OCI-LY3 (cell line): Measurements from ENCODE around the gene CAST.

Experiments
- H2AFZ ChIP-seq: fragments of 200-600, 300-600 bp; shearing (Covaris generic); 2 replicates; pipeline ENCODE4 v1.6.0; 2014; ENCODE audit warnings: antibody characterized with exemption, low read depth, low read length
- H3K27ac ChIP-seq: fragments of 200-600, 300-600 bp; sonication (generic); 2 replicates; pipeline ENCODE4 v1.5.1; 2014; ENCODE audit warnings: mild to moderate bottlenecking, low read length, moderate library complexity, mixed read lengths
- H3K27me3 ChIP-seq: fragments of 200-600, 300-600 bp; sonication (generic); 2 replicates; pipeline ENCODE4 v1.6.1; 2014; ENCODE audit warnings: low read depth, low read length, mixed read lengths
- H3K36me3 ChIP-seq: fragments of 200-600, 300-600 bp; sonication (generic); replicated peaks from 2 replicates; pipeline ENCODE3; 2014; ENCODE audit warnings: low read depth, low read length, mixed read lengths
- H3K4me1 ChIP-seq: fragments of 300-600, 200-600 bp; sonication (generic); 2 replicates; pipeline ENCODE4 v1.6.1; 2014; ENCODE audit warnings: low read length, mixed read lengths
- H3K4me2 ChIP-seq: fragments of 200-600, 300-600 bp; sonication (generic); 2 replicates; pipeline ENCODE4 v1.6.1; 2014; ENCODE audit warnings: low read length, mixed read lengths
- H3K4me3 ChIP-seq: fragments of 300-600, 200-600 bp; sonication (generic); 2 replicates; pipeline ENCODE4 v1.5.1; 2014; ENCODE audit warnings: antibody characterized with exemption, mild to moderate bottlenecking, low read length, moderate library complexity
- H3K79me2 ChIP-seq: fragments of 300-600, 200-600 bp; shearing (Covaris generic); 2 replicates; pipeline ENCODE4 v1.6.1; 2014; ENCODE audit warnings: mild to moderate bottlenecking, low read length, mixed read lengths
- H3K9ac ChIP-seq: fragments of 300-600, 200-600 bp; shearing (Covaris generic); 2 replicates; pipeline ENCODE4 v1.6.0; 2014; ENCODE audit warnings: mild to moderate bottlenecking, low read length, moderate library complexity
- H3K9me3 ChIP-seq: fragments of 200-600, 300-600 bp; shearing (Covaris generic); 2 replicates; pipeline ENCODE4 v1.6.1; 2014; ENCODE audit warnings: low read length, mixed read lengths; ENCODE audit not compliant: insufficient read depth
- H4K20me1 ChIP-seq: fragments of 200-600, 300-600 bp; sonication (generic); 2 replicates; pipeline ENCODE4 v1.6.1; 2016; ENCODE audit warnings: low read length, mixed read lengths; ENCODE audit not compliant: insufficient read depth
- CTCF ChIP-seq: fragments of 200-600, 300-600 bp; sonication (generic); IDR thresholded peaks from 2 replicates; pipeline ENCODE4 v1.5.1; 2014; ENCODE audit warnings: antibody characterized with exemption, low read length, low read depth
- EZH2phosphoT487 ChIP-seq: fragments of 200-600 bp; shearing (Covaris generic); IDR thresholded peaks from 2 replicates; pipeline ENCODE4 v1.6.1; 2018; ENCODE audit warnings: antibody characterized with exemption, mixed run types, low read depth

The CAST gene

DNA sequence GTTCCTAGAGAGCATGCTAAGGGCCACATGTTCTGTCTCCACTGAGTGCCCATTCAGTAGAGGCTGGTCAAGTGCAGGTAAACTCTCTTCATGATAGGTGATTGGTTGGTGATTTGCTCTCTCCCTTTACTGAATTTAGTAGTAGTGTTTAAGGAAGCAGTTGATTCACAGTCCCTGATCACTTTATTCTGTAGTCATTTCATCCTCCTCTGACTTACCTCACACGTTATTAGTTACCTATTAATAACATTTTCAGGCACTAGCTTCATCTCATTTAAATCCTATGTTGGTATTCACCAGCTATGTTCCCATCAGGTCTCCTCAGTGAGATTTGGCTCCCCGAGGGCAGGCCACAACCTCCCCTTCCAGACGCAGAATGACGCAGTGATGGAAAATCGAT lies 93.7 kb downstream of the CAST start:
- Histone ChIP-seq H3K4me1 (peaks cover 11% of the 10 kb centered on the region), H3K79me2 (no peaks in the 10 kb centered on the region), H3K9me3 (no peaks in the 10 kb centered on the region), H3K9ac (no peak overlapping the region), H2AFZ (no peak overlapping the region), H3K27me3 (no peaks in the 10 kb centered on the region), H3K4me2 (no peak overlapping the region), H3K36me3 (peaks cover 12% of the 10 kb centered on the region), H4K20me1 (no peaks in the 10 kb centered on the region), H3K27ac (no peak overlapping the region), H3K4me3 (no peak overlapping the region)
- TF ChIP-seq CTCF: no peak

GRCh38 chr5:96756985-96757384 lies 94.8 kb downstream of the CAST start:
- Histone ChIP-seq H4K20me1 (no peaks in the 10 kb centered on the region), H3K9ac (no peak overlapping the region), H3K4me3 (no peak overlapping the region), H2AFZ (no peak overlapping the region), H3K27ac (no peak overlapping the region), H3K79me2 (no peaks in the 10 kb centered on the region), H3K9me3 (no peaks in the 10 kb centered on the region), H3K36me3 (peaks cover 12% of the 10 kb centered on the region), H3K27me3 (no peaks in the 10 kb centered on the region), H3K4me2 (no peak overlapping the region), H3K4me1 (peaks cover 11% of the 10 kb centered on the region)
- TF ChIP-seq CTCF (no peak), EZH2phosphoT487 (no peak)

- no peak overlapping the region for H3K27ac ChIP-seq
- no peak for TF ChIP-seq CTCF
- TF ChIP-seq EZH2phosphoT487: no peak
- no peaks in the 10 kb centered on the region for H3K79me2 ChIP-seq
- no peaks in the 10 kb centered on the region for H3K27me3 ChIP-seq
- no peak overlapping the region for H3K4me3 ChIP-seq
- no peak overlapping the region for H2AFZ ChIP-seq
- no peak overlapping the region for H3K4me2 ChIP-seq
- no peaks in the 10 kb centered on the region for H3K9me3 ChIP-seq
- H4K20me1 ChIP-seq: no peaks in the 10 kb centered on the region
- peaks cover 21% of the 10 kb centered on the region for H3K36me3 ChIP-seq
- H3K9ac ChIP-seq: no peak overlapping the region
- H3K4me1 ChIP-seq: peaks cover 11% of the 10 kb centered on the region
These were observed 96.4 kb downstream of the CAST start for GRCh38 chr5:96758621-96759020.

DNA sequence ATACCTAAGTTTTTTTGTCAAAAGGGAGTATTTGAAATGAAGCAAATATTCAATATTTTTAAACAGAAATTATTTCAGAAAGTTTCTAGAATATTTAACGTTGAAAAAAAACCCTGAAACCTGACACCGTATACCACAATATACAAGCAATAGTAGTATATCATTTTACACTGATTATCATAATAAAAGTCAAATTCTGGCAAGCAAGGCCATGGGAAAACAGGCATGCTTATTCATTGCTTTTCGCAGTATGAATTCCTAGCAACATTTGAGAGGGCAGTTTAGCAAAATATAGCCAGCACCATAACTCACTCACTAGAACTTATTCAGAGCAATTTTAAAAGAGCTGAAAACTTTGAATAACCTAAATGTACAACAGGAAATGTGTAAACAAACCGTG lies 99.4 kb downstream of the CAST start:
- Histone ChIP-seq H3K4me3 (no peak overlapping the region), H4K20me1 (no peaks in the 10 kb centered on the region), H3K4me2 (no peak overlapping the region), H3K9me3 (no peaks in the 10 kb centered on the region), H3K9ac (no peak overlapping the region), H3K27me3 (no peaks in the 10 kb centered on the region), H3K4me1 (no peaks in the 10 kb centered on the region), H2AFZ (no peak overlapping the region), H3K27ac (no peak overlapping the region), H3K79me2 (no peaks in the 10 kb centered on the region), H3K36me3 (peaks cover 24% of the 10 kb centered on the region)
- TF ChIP-seq CTCF (no peak), EZH2phosphoT487 (no peak)
